ENCODE data around the gene TATDN3.

The TATDN3 gene

DNA sequence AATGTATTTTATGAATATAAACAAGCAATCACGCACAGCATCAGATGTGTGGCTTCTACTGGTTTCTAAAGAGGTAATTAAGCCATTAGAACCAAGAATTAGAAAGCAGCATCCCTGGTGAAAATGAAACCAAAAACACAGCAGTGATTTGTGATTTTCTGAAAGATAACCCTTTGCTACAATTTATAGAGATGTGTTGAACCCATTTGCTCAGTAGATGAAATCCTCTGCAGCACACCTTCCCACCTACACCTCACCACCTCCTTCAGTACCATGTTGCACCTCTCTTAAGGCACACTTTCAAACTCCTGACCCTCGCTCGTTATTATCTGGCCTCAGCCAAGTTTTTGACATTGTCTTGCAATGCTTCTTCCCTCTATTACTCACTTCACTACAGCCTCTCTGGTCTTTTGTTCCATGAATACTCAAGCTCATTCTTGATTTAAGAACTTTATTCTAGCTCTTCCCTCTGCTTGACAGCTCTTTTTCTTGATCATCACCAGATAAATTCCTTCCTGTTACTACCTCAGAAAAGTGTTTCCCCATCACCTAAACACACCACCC lies 38.7 kb upstream of the TATDN3 start:
- H3K4me3 ChIP-seq (ENCODE audit: low read depth, low read length), result peak overlapping the region; percentile 8

DNA sequence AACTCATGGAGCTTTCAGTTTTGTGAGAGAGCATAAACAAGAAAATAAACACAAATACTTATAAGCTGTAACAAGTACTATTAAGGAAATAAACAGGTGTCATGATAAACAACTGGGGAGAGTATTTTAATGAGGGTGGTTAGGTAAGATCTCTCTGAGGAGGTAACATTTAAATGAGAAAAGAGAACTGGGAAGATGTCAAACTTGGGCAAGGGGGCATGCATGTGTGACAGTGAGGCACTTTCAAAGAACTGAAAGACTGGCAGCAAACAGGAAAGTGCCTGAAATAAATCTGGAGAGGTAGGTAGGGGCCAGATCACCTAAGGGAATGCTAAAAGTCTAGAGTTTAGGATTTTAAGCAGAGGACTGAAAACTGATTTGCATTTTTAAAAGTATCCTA lies 37.9 kb upstream of the TATDN3 start:
- no peak overlapping the region for H3K4me3 ChIP-seq (ENCODE audit: low read depth, low read length)
- TF ChIP-seq, protein P1, sequence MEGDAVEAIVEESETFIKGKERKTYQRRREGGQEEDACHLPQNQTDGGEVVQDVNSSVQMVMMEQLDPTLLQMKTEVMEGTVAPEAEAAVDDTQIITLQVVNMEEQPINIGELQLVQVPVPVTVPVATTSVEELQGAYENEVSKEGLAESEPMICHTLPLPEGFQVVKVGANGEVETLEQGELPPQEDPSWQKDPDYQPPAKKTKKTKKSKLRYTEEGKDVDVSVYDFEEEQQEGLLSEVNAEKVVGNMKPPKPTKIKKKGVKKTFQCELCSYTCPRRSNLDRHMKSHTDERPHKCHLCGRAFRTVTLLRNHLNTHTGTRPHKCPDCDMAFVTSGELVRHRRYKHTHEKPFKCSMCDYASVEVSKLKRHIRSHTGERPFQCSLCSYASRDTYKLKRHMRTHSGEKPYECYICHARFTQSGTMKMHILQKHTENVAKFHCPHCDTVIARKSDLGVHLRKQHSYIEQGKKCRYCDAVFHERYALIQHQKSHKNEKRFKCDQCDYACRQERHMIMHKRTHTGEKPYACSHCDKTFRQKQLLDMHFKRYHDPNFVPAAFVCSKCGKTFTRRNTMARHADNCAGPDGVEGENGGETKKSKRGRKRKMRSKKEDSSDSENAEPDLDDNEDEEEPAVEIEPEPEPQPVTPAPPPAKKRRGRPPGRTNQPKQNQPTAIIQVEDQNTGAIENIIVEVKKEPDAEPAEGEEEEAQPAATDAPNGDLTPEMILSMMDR (IDR thresholded peaks at IDR 0.05; ENCODE audit: borderline replicate concordance, insufficient read depth, low read depth, low read length), result no peak

More for the DNA sequence above, 38.7 kb upstream of the TATDN3 start:
- TF ChIP-seq, protein P1 (IDR thresholded peaks at IDR 0.05; ENCODE audit: borderline replicate concordance, insufficient read depth, low read depth, low read length), result no peak

DNA sequence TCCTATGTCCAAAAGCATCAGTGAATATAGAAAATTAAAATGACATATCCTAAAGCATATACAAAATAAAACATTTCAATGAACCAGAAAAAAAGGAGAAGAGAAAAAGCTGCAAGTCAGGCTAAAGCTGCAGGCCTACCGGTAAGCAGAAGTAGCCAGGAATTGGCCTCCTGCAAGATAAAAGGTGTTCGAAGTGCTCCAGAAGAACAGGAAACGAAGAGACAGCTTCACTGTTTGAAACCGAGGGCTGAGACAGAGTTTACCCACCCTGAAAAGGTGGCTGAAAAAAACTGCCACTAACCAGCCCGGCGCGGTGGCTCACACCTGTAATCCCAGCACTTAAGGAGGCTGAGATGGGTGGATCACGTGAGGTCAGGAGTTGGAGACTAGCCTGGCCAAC lies 37.5 kb upstream of the TATDN3 start:
- H3K4me3 ChIP-seq (ENCODE audit: low read depth, low read length), result no peak overlapping the region

DNA sequence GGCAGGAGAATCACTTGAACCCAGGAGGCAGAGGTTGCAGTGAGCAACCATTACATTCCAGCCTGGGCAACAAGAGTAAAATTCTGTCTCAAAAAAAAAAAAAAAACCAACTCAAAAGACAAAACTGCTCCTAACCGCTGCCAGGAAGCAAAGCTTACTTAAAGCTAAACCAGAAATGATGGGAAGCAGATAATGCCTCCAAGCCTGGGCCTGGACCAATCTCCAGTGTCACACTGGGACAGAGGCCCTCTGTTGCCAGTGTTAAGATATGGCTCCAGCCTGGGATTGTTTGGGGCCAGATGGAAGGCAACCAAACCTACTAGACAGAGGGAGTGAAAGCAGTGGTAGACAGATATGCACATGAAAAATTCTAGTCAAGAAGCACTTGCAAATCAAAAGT lies 37.0 kb upstream of the TATDN3 start:
- TF ChIP-seq, protein P1 (IDR thresholded peaks at IDR 0.05; ENCODE audit: borderline replicate concordance, insufficient read depth, low read depth, low read length), result no peak
- H3K4me3 ChIP-seq (ENCODE audit: low read depth, low read length), result no peak overlapping the region

More for the DNA sequence above, 37.5 kb upstream of the TATDN3 start:
- TF ChIP-seq, protein P1 (IDR thresholded peaks at IDR 0.05; ENCODE audit: borderline replicate concordance, insufficient read depth, low read depth, low read length), result no peak

DNA sequence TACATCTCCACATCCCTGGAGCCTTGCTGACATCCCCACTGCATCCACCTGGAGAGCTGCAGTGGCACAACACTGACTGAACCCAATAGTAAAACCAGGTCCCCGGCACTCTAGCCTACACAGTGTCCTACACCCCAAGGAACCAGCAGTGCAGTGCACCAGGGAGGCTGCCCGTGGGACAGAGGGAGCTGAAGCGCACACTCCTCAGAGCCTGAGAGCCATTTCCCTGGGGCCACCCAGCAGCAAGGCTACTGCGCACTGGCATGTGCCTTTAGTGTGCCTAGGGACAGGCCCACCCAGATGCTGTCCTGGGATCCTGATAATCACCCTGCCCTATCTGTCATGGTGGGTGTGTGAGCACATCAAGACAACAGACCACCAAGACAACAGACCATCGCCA lies 32.0 kb upstream of the TATDN3 start:
- TF ChIP-seq, protein P1 (IDR thresholded peaks at IDR 0.05; ENCODE audit: borderline replicate concordance, insufficient read depth, low read depth, low read length), result no peak
- H3K4me3 ChIP-seq (ENCODE audit: low read depth, low read length), result no peak overlapping the region

DNA sequence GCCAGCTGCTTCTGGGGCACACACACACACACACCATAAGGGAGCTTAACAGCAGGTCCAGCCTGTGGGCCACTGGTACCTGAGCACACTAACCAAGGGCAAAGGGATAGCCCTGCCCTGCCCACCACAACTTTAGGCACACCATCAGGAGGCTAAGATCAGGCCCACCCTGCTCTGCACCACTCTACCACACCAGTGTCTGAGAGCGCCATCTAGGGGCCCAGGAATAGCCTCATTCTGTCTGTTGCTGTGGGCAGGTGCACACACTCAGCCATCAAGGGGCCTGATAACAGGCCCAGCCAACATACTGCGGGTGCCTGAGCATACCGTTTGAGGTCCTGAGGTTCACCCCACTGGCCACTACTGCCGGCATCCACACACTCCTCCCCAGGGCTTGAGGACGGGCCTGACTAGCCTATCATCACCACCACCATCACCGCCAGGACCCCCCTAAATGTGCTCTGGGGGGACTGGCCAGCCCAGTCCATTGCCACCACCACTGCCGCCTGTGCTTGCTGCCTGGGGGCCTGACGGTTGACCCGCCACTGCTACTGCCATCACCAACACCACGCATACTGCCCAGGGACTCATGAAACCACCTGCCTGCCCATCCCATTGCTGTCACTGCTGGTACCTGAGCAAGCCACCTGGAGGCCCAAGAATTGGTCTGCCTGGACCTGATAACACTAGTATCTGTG lies 31.4 kb upstream of the TATDN3 start:
- H3K4me3 ChIP-seq (ENCODE audit: low read depth, low read length), result no peak overlapping the region
- TF ChIP-seq, protein P1 (IDR thresholded peaks at IDR 0.05; ENCODE audit: borderline replicate concordance, insufficient read depth, low read depth, low read length), result peak; percentile 85

DNA sequence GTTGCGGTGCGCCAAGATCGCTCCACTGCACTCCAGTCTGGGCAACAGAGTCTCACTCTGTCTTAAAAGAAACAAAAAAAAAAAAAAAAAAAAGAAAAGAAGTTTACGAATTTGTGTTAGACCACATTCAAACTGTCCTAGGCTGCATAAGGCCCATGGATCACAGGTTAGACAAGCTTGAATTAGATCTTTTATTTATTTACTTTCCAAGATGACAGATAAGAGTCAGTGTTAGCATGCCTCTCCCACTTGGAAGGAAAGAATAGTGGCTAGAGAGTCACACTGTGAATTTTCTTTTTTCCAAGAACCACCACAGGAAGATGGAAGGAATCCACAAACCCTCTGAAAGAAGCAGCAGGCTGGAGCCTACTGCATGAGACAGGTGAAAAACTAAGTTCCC lies 29.5 kb upstream of the TATDN3 start:
- H3K4me3 ChIP-seq (ENCODE audit: low read depth, low read length), result no peak overlapping the region
- TF ChIP-seq, protein P1 (IDR thresholded peaks at IDR 0.05; ENCODE audit: borderline replicate concordance, insufficient read depth, low read depth, low read length), result no peak

Data from GM12875 (cell line).